OCI-LY7 (cell line): ENCODE results near the gene TMEM33. TPM values are rescaled to one million over a fixed set of nuclear protein-coding genes. Genes with fewer than 3 reads are reported as not detected.

Experiments used
- BruUV-seq: library from RNA; stranded (reverse); fragments of 400-500 nt; replicated peaks from 2 replicates; lab custom pipeline; 2021; lab: Mats Ljungman, UMichigan
- CTCF ChIA-PET: fragments of 300-600 bp; sonication (Branson Sonifier 250); formaldehyde crosslinking; loops from one replicate; lab custom pipeline; 2022; ENCODE audit warnings: antibody characterized with exemption; ENCODE audit not compliant: unreplicated experiment; lab: Charles Lee
- POLR2A ChIA-PET: fragments of 300-600 bp; sonication (Branson Sonifier 250); formaldehyde crosslinking; loops from one replicate; lab custom pipeline; 2022; ENCODE audit warnings: antibody characterized with exemption; lab: Charles Lee
- DNase-seq: peaks from one replicate; pipeline ENCODE4 v3.0.0-alpha.2; 2015; ENCODE audit warnings: low spot score
- H2AFZ ChIP-seq: fragments of 200-600 bp; sonication (generic), shearing (Covaris generic); 2 replicates; pipeline ENCODE4 v1.6.1; 2014; ENCODE audit warnings: mild to moderate bottlenecking, antibody characterized with exemption, low read length, moderate library complexity
- H3K27ac ChIP-seq: fragments of 200-600 bp; sonication (generic); 2 replicates; pipeline ENCODE4 v1.5.1; 2014; ENCODE audit warnings: mixed run types, low read depth, mild to moderate bottlenecking, moderate library complexity, low read length, inconsistent platforms; ENCODE audit not compliant: poor library complexity, severe bottlenecking
- H3K36me3 ChIP-seq: fragments of 200-600 bp; sonication (generic); 2 replicates; pipeline ENCODE4 v1.6.1; 2014; ENCODE audit warnings: mild to moderate bottlenecking, antibody characterized with exemption, low read length, moderate library complexity, mixed read lengths; ENCODE audit not compliant: insufficient read depth
- H3K4me1 ChIP-seq: fragments of 200-600 bp; sonication (generic); 2 replicates; pipeline ENCODE4 v1.5.1; 2014; ENCODE audit warnings: mild to moderate bottlenecking, low read length; ENCODE audit not compliant: insufficient read depth, poor library complexity, severe bottlenecking
- H3K4me2 ChIP-seq: fragments of 200-600 bp; sonication (generic); 2 replicates; pipeline ENCODE4 v1.6.1; 2014; ENCODE audit warnings: mild to moderate bottlenecking, low read length
- H3K4me3 ChIP-seq: fragments of 200-600 bp; sonication (generic); 2 replicates; pipeline ENCODE4 v1.5.1; 2014; ENCODE audit warnings: mild to moderate bottlenecking, low read depth, low read length; ENCODE audit not compliant: poor library complexity, severe bottlenecking
- H3K79me2 ChIP-seq: fragments of 200-600 bp; sonication (generic); 2 replicates; pipeline ENCODE4 v1.6.1; 2016; ENCODE audit warnings: low read depth, mild to moderate bottlenecking, low read length, moderate library complexity, mixed read lengths; ENCODE audit not compliant: insufficient read depth
- H3K9me2 ChIP-seq: fragments of 200-600 bp; sonication (generic); 2 replicates; pipeline ENCODE4 v1.6.1; 2016; ENCODE audit warnings: mild to moderate bottlenecking, low read length, mixed read lengths; ENCODE audit not compliant: insufficient read depth
- H3K9me3 ChIP-seq: fragments of 200-600 bp; sonication (generic); 2 replicates; pipeline ENCODE4 v1.6.1; 2014; ENCODE audit warnings: mild to moderate bottlenecking, mixed run types, low read length, mixed read lengths
- H4K20me1 ChIP-seq: fragments of 200-600 bp; sonication (generic); 2 replicates; pipeline ENCODE4 v1.6.1; 2014; ENCODE audit warnings: mild to moderate bottlenecking, antibody characterized with exemption, low read length, moderate library complexity, mixed read lengths; ENCODE audit not compliant: insufficient read depth
- CTCF ChIP-seq: fragments of 200-600 bp; sonication (generic); conservative IDR thresholded peaks from 2 replicates; pipeline ENCODE4 v1.5.1; 2014; ENCODE audit warnings: mild to moderate bottlenecking, antibody characterized with exemption, low read length, moderate library complexity, mixed read lengths
- EZH2phosphoT487 ChIP-seq: fragments of 200-600 bp; sonication (generic); IDR thresholded peaks from 2 replicates; pipeline ENCODE4 v1.6.1; 2018; ENCODE audit warnings: low read depth, borderline replicate concordance, mild to moderate bottlenecking, mixed run types, antibody characterized with exemption, low read length, moderate library complexity, mixed read lengths
- intact Hi-C: fragments of 100-400 bp; cut with micrococcal nuclease; formaldehyde crosslinking; loops from one replicate; pipeline ENCODE4 v1.10.0; 2022; ENCODE audit not compliant: unreplicated experiment
- total RNA-seq, 2 experiments: library from RNA; depleted of rRNA in 1 of 2; stranded (reverse); fragments of >200 nt in 1 of 2; shearing (Covaris generic) in 1 of 2; gene quantifications; 2 replicates each; pipeline ENCODE4 v1.2.3, GENCODE V29; 2014 to 2022

The TMEM33 gene
- total RNA-seq, 2 experiments from 2014 or later, result 25.7 to 46.6 TPM

GRCh38 chr4:41963105-41963504, 27.9 kb downstream of the TMEM33 start:
- ChIA-PET POLR2A (interaction anchor here (0.6 to 1.0 kb wide), 2 partner anchors 9 to 171 kb away, joined by 3 to 6 read pairs; no protein-coding TSS in a partner anchor), CTCF (no interaction called here)
- no peaks in the 10 kb centered on the region for H3K36me3 ChIP-seq
- peak; percentile 81 for TF ChIP-seq CTCF
- TF ChIP-seq EZH2phosphoT487, result no peak
- H3K79me2 ChIP-seq, result no peaks in the 10 kb centered on the region
- H3K4me1 ChIP-seq, result no peaks in the 10 kb centered on the region
- BruUV-seq, result no TSS peak
- H3K4me3 ChIP-seq, result no peak overlapping the region
- intact Hi-C loops, result no loop called here
- H4K20me1 ChIP-seq, result no peaks in the 10 kb centered on the region
- H2AFZ ChIP-seq, result no peak overlapping the region
- H3K4me2 ChIP-seq, result no peak overlapping the region
- H3K27ac ChIP-seq, result no peak overlapping the region
- H3K9me2 ChIP-seq, result no peaks in the 10 kb centered on the region
- peak; percentile 51 for DNase-seq
- H3K9me3 ChIP-seq, result no peaks in the 10 kb centered on the region

GRCh38 chr4:41964401-41964800, 29.2 kb downstream of the TMEM33 start:
- intact Hi-C loops, result no loop called here
- CTCF ChIA-PET, result no interaction called here

More at GRCh38 chr4:41964401-41964800, 29.2 kb downstream of the TMEM33 start:
- H3K4me2 ChIP-seq, result no peak overlapping the region
- H3K36me3 ChIP-seq, result no peaks in the 10 kb centered on the region
- POLR2A ChIA-PET, result no interaction called here
- H3K4me3 ChIP-seq, result no peak overlapping the region
- H3K9me2 ChIP-seq, result no peaks in the 10 kb centered on the region
- H2AFZ ChIP-seq, result no peak overlapping the region
- H3K9me3 ChIP-seq, result no peaks in the 10 kb centered on the region
- no peaks in the 10 kb centered on the region for H3K79me2 ChIP-seq
- H3K4me1 ChIP-seq, result no peaks in the 10 kb centered on the region
- TF ChIP-seq EZH2phosphoT487 (no peak), CTCF (no peak)
- no peak for DNase-seq
- no peak overlapping the region for H3K27ac ChIP-seq
- no peaks in the 10 kb centered on the region for H4K20me1 ChIP-seq
- BruUV-seq, result no TSS peak
